Measurements from ENCODE around the gene WDR27.

DNA sequence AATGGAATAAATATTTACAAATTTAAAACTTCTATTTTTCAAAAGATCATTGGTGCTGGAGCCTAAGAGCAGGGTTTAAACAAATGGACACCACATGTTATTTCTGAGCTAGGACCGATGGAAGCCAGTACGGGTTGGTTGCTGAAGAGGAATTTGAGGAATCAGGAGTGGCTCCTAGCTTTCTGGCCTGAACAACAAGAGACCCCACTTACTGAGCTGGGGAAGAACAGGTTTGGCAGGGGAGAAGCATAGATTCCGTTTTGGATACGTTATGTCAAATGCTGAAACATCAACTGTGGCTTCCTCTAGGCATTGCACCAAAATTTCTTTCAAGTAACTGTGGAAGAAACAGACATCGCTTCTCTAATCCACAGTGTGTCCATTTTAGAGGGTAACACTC is 6.7 kb downstream of the WDR27 start:
- TF ChIP-seq, protein P1, sequence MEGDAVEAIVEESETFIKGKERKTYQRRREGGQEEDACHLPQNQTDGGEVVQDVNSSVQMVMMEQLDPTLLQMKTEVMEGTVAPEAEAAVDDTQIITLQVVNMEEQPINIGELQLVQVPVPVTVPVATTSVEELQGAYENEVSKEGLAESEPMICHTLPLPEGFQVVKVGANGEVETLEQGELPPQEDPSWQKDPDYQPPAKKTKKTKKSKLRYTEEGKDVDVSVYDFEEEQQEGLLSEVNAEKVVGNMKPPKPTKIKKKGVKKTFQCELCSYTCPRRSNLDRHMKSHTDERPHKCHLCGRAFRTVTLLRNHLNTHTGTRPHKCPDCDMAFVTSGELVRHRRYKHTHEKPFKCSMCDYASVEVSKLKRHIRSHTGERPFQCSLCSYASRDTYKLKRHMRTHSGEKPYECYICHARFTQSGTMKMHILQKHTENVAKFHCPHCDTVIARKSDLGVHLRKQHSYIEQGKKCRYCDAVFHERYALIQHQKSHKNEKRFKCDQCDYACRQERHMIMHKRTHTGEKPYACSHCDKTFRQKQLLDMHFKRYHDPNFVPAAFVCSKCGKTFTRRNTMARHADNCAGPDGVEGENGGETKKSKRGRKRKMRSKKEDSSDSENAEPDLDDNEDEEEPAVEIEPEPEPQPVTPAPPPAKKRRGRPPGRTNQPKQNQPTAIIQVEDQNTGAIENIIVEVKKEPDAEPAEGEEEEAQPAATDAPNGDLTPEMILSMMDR (IDR thresholded peaks at IDR 0.05; ENCODE audit: borderline replicate concordance, extremely low read depth, low read length, poor library complexity, severe bottlenecking): no peak
- TF ChIP-seq EZH2 (IDR thresholded peaks at IDR 0.05; ENCODE audit: borderline replicate concordance, low read depth, low read length, severe bottlenecking): no peak

All from DND-41 (cell line).